HepG2 (cell line): Measurements from ENCODE around the gene BMAL1. TPM values are rescaled to one million over a fixed set of nuclear protein-coding genes. Genes with fewer than 3 reads are reported as not detected.

Experiments
- ATAC-seq: fragments of 200-7000 bp; cut with Tn5 transposase; 3 replicates; pipeline ENCODE4 v1.9.1; 2020; ENCODE audit warnings: mild to moderate bottlenecking, moderate library complexity
- BruUV-seq: library from RNA; stranded (reverse); fragments of 400-500 nt; replicated peaks from 2 replicates; lab custom pipeline; 2021; lab: Mats Ljungman, UMichigan
- CTCF ChIA-PET: fragments of 300-600 bp; formaldehyde crosslinking; extraction: SDS; loops from one replicate; lab custom pipeline; 2021; ENCODE audit warnings: low total read pairs, inconsistent platforms, low intra/inter-chr PET ratio; lab: Yijun Ruan, JAX
- POLR2A ChIA-PET: fragments of 350-600 bp; sonication (Branson Sonifier 250); formaldehyde crosslinking; loops from one replicate; lab custom pipeline; 2020; ENCODE audit warnings: antibody characterized with exemption, inconsistent platforms; lab: Yijun Ruan, JAX
- DNase-seq: peaks from one replicate; pipeline ENCODE4 v3.0.0-alpha.2; 2015; ENCODE audit warnings: low spot score
- FAIRE-seq: peaks from 3 replicates; lab custom pipeline; 2011; peaks lifted over from hg19 to GRCh38; lab: Jason Lieb, UNC
- H2AFZ ChIP-seq: one replicate; pipeline ENCODE4 v1.6.1; 2011; ENCODE audit warnings: low read length, inconsistent platforms
- H3K27ac ChIP-seq: fragments of 300-600 bp; 3 replicates; pipeline ENCODE4 v1.8.0; 2011; ENCODE audit warnings: mixed run types, mild to moderate bottlenecking, mixed read lengths, low read length, inconsistent platforms; ENCODE audit not compliant: insufficient read depth; ENCODE audit errors: extremely low read length
- H3K27me3 ChIP-seq, 2 experiments: fragments of 200-600 bp in 1 of 2; 2 replicates in 1 of 2; 3 replicates in 1 of 2; pipeline versions ENCODE4 v1.6.0 to v1.8.0; 2011; ENCODE audit warnings: low read length in 2 of 2, mild to moderate bottlenecking in 2 of 2, moderate library complexity in 2 of 2, inconsistent platforms in 1 of 2; ENCODE audit not compliant: insufficient read depth in 2 of 2, control insufficient read depth in 1 of 2
- H3K36me3 ChIP-seq, 2 experiments: fragments of 200-600 bp in 1 of 2; replicated peaks in 1 of 2; 2 replicates in 1 of 2; 3 replicates in 1 of 2; pipeline versions ENCODE4 v1.5.1 to v1.8.0; 2011; ENCODE audit warnings: low read length in 2 of 2, inconsistent platforms in 1 of 2; ENCODE audit not compliant: insufficient read depth in 2 of 2, control insufficient read depth in 1 of 2
- H3K4me1 ChIP-seq: 2 replicates; pipeline ENCODE4 v1.5.1; 2012; ENCODE audit warnings: low read length, inconsistent platforms; ENCODE audit not compliant: insufficient read depth
- H3K4me2 ChIP-seq: 2 replicates; pipeline ENCODE4 v1.6.0; 2011; ENCODE audit warnings: low read depth, low read length, inconsistent platforms
- H3K4me3 ChIP-seq, 3 experiments: fragments of 200-600 bp in 1 of 3; sonication (generic), shearing (Covaris generic) in 1 of 3; replicated peaks in 1 of 3; 2 replicates each; pipeline ENCODE4 v1.5.1; 2011 to 2016; ENCODE audit warnings: low read length in 3 of 3, inconsistent platforms in 2 of 3, low read depth in 2 of 3, mild to moderate bottlenecking in 2 of 3, control low read depth in 1 of 3, mixed read lengths in 1 of 3; ENCODE audit not compliant: insufficient read depth in 1 of 3
- H3K79me2 ChIP-seq: one replicate; pipeline ENCODE4 v1.6.1; 2011; ENCODE audit warnings: low read length, inconsistent platforms; ENCODE audit not compliant: insufficient read depth
- H3K9ac ChIP-seq: 2 replicates; pipeline ENCODE4 v1.6.0; 2011; ENCODE audit warnings: mild to moderate bottlenecking, low read depth, low read length, inconsistent platforms; ENCODE audit not compliant: insufficient read depth
- H3K9me3 ChIP-seq: 2 replicates; pipeline ENCODE4 v1.5.1; 2012; ENCODE audit warnings: mild to moderate bottlenecking, low read length
- H4K20me1 ChIP-seq: 2 replicates; pipeline ENCODE4 v1.6.0; 2011; ENCODE audit warnings: inconsistent platforms, mild to moderate bottlenecking, low read length, moderate library complexity; ENCODE audit not compliant: insufficient read depth
- ARID3A ChIP-seq: IDR thresholded peaks from 2 replicates; pipeline ENCODE4 v1.6.1; 2012; ENCODE audit warnings: low read depth, low read length, improper control_type of control experiment
- ATF5 ChIP-seq: sonication (generic); formaldehyde crosslinking; IDR thresholded peaks from 2 replicates; pipeline ENCODE4 v1.4.0; 2020; ENCODE audit warnings: mild to moderate bottlenecking, low read depth, missing genetic modification reagents
- FOXP1 ChIP-seq, 2 experiments: fragments of 450-650 bp in 1 of 2; IDR thresholded peaks; 2 replicates each; pipeline ENCODE4 v1.6.1; 2017 to 2018; ENCODE audit warnings: antibody characterized with exemption in 1 of 2
- MIER2 ChIP-seq: IDR thresholded peaks from 2 replicates; pipeline ENCODE4 v1.6.1; 2016; ENCODE audit warnings: missing biosample characterization, missing genetic modification reagents
- XBP1 ChIP-seq: sonication (generic); formaldehyde crosslinking; IDR thresholded peaks from 2 replicates; pipeline ENCODE4 v1.5.0; 2020; ENCODE audit warnings: missing genetic modification reagents
- YY1 ChIP-seq: IDR thresholded peaks from 2 replicates; pipeline ENCODE4 v1.6.1; 2011; ENCODE audit warnings: low read length, low read depth, moderate library complexity, mild to moderate bottlenecking; ENCODE audit not compliant: insufficient read depth, insufficient replicate concordance
- ZBTB20 ChIP-seq: sonication (generic); formaldehyde crosslinking; IDR thresholded peaks from 2 replicates; pipeline ENCODE4 v1.8.1; 2023; ENCODE audit warnings: missing genetic modification reagents, low read depth, mild to moderate bottlenecking, borderline replicate concordance
- ZFAT ChIP-seq: sonication (generic); formaldehyde crosslinking; conservative IDR thresholded peaks from 2 replicates; pipeline ENCODE4 v1.8.1; 2023; ENCODE audit warnings: missing genetic modification reagents, inconsistent platforms
- ZNF256 ChIP-seq: sonication (generic); formaldehyde crosslinking; conservative IDR thresholded peaks from 2 replicates; pipeline ENCODE4 v1.4.0; 2020; ENCODE audit warnings: missing genetic modification reagents
- ZNF547 ChIP-seq: sonication (generic); formaldehyde crosslinking; IDR thresholded peaks from 2 replicates; pipeline ENCODE4 v1.5.1; 2020; ENCODE audit warnings: mild to moderate bottlenecking, missing genetic modification reagents
- WGBS: methylation state at CpG from one replicate; pipeline ENCODE4 v1.1.6; 2017; ENCODE audit warnings: low lambda C conversion rate; 5-methylcytosine and 5-hydroxymethylcytosine counted together
- in situ Hi-C: cut with HindIII; loops from 2 replicates; pipeline ENCODE4 v1.10.0; 2017; ENCODE audit warnings: low pct_unique_long_range_greater_than_20kb; ENCODE audit not compliant: extremely low pct_ligation_motif_present
- intact Hi-C: fragments of 100-400 bp; cut with micrococcal nuclease; formaldehyde crosslinking; loops from one replicate; pipeline ENCODE4 v1.10.0; 2022; ENCODE audit not compliant: unreplicated experiment
- polyA plus RNA-seq, 8 experiments: library from polyadenylated mRNA; depleted of rRNA in 3 of 8; stranded (reverse) in 7 of 8; unstranded in 1 of 8; fragments of >200 nt; fragmentation: Illumina TruSeq in 4 of 8; extraction: Trizol in 4 of 8; gene quantifications; 2 replicates each; pipeline versions ENCODE4 v1.2.1 to v1.2.3, GENCODE V29; 2011 to 2016; ENCODE audit warnings: low read depth in 4 of 8, missing spikeins in 1 of 8, mixed read lengths in 1 of 8; ENCODE audit not compliant: insufficient read depth in 1 of 8
- total RNA-seq, 5 experiments: library from RNA; depleted of rRNA; stranded (reverse); fragments of >200 nt; fragmentation: Illumina TruSeq; extraction: Trizol; gene quantifications; 2 replicates each; pipeline ENCODE4 v1.2.3, GENCODE V29; 2016; ENCODE audit warnings: low read depth in 1 of 5
- TF ChIP-seq, protein P1 (sequence below): sonication (generic); formaldehyde crosslinking; IDR thresholded peaks from 2 replicates; pipeline ENCODE4 v1.5.0; 2020; ENCODE audit warnings: mild to moderate bottlenecking, missing genetic modification reagents, moderate library complexity
- TF ChIP-seq, protein P2 (sequence below): sonication (generic); formaldehyde crosslinking; IDR thresholded peaks from 2 replicates; pipeline ENCODE4 v1.4.0; 2020; ENCODE audit warnings: missing genetic modification reagents, mild to moderate bottlenecking, borderline replicate concordance

Gene BMAL1
- total and polyA plus RNA-seq, 2 of the 13 experiments (the other 11 are each of a cell fraction or from before 2014, with no cell fraction given), result 4.5 to 4.8 TPM

DNA sequence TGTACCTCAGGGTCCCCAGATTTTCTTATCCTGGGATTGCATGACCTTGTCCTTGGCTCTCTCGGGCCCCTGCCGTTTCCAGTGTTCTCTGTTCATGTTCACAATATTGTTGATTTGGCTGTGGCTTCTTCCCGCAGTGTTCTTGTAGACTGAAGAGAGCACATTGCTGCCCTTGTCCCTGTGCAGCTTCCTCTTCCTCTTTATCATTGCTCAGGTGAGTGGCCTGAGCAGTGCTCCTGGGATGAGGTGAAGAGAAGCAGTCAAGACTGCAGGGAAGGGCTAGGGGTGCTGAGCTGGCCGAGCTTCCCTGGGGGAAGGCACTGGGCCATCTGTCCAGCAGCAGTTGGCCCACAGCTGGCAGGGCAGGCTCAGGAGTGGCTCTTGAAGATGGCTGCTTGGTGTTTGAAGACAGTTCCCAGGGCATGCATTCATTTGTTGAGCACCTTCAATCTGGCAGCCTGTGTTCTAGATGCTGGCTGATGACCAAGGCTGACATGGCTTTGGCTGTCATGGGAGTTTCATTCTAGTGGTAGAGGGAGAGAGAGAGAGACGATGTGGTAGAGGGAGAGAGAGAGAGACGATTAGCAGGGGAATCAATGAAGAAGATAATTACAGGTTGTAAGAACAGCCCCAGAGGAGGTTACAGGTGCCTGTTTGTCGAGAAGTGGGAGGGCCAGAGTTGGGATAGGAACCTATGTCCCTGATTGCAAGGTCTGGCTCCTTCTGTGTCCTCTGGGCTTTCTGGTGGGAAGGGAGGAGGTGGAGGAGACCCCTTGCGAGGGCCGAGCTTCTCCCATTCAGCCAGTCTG lies 17.4 kb downstream of the BMAL1 start:
- Histone ChIP-seq H3K4me2 (no peak overlapping the region), H3K9ac (no peak overlapping the region), H3K79me2 (no peaks in the 10 kb centered on the region), H3K27ac (no peak overlapping the region), H3K27me3 (no peaks in the 10 kb centered on the region), H3K4me3 (no peak overlapping the region), H3K4me1 (peaks cover 17% of the 10 kb centered on the region; the same call in 1 of the 2 replicates), H3K36me3 (no peaks in the 10 kb centered on the region), H3K9me3 (no peaks in the 10 kb centered on the region), H4K20me1 (no peaks in the 10 kb centered on the region), H2AFZ (no peak overlapping the region)
- in situ Hi-C loops (no loop called here), intact Hi-C loops (no loop called here)
- no peak for ATAC-seq
- DNase-seq, result no peak
- no peak for FAIRE-seq
- no TSS peak for BruUV-seq
- WGBS, result 13% methylated on average over 7 of the region's 9 CpGs
- CTCF ChIA-PET, result no interaction called here
- POLR2A ChIA-PET, result no interaction called here
- TF ChIP-seq FOXP1 (IDR thresholded peaks at IDR 0.05) (no peak), FOXP1 (CRISPR knock-in tag; IDR thresholded peaks at IDR 0.05) (no peak), XBP1 (CRISPR knock-in tag) (no peak), ZFAT (CRISPR knock-in tag) (no peak), ZNF547 (CRISPR knock-in tag) (no peak), ARID3A (no peak), MIER2 (CRISPR knock-in tag) (no peak), ZBTB20 (CRISPR knock-in tag) (no peak), YY1 (no peak), ZNF256 (CRISPR knock-in tag) (no peak), ATF5 (CRISPR knock-in tag) (no peak)
- TF ChIP-seq, protein P1, sequence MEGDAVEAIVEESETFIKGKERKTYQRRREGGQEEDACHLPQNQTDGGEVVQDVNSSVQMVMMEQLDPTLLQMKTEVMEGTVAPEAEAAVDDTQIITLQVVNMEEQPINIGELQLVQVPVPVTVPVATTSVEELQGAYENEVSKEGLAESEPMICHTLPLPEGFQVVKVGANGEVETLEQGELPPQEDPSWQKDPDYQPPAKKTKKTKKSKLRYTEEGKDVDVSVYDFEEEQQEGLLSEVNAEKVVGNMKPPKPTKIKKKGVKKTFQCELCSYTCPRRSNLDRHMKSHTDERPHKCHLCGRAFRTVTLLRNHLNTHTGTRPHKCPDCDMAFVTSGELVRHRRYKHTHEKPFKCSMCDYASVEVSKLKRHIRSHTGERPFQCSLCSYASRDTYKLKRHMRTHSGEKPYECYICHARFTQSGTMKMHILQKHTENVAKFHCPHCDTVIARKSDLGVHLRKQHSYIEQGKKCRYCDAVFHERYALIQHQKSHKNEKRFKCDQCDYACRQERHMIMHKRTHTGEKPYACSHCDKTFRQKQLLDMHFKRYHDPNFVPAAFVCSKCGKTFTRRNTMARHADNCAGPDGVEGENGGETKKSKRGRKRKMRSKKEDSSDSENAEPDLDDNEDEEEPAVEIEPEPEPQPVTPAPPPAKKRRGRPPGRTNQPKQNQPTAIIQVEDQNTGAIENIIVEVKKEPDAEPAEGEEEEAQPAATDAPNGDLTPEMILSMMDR, result no peak
- TF ChIP-seq, protein P2, sequence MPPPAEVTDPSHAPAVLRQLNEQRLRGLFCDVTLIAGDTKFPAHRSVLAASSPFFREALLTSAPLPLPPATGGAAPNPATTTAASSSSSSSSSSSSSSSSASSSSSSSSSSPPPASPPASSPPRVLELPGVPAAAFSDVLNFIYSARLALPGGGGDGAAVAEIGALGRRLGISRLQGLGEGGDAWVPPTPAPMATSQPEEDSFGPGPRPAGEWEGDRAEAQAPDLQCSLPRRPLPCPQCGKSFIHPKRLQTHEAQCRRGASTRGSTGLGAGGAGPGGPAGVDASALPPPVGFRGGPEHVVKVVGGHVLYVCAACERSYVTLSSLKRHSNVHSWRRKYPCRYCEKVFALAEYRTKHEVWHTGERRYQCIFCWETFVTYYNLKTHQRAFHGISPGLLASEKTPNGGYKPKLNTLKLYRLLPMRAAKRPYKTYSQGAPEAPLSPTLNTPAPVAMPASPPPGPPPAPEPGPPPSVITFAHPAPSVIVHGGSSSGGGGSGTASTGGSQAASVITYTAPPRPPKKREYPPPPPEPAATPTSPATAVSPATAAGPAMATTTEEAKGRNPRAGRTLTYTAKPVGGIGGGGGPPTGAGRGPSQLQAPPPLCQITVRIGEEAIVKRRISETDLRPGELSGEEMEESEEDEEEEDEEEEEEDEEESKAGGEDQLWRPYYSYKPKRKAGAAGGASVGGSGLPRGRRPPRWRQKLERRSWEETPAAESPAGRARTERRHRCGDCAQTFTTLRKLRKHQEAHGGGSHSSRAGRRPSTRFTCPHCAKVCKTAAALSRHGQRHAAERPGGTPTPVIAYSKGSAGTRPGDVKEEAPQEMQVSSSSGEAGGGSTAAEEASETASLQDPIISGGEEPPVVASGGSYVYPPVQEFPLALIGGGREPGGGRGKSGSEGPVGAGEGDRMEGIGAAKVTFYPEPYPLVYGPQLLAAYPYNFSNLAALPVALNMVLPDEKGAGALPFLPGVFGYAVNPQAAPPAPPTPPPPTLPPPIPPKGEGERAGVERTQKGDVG (CRISPR knock-in tag), result no peak
